ENCODE data around the gene ZNF133. TPM values are rescaled to one million over a fixed set of nuclear protein-coding genes. Genes with fewer than 3 reads are reported as not detected.
"Not testable (repeated sequence)": the region's sequence is repeated elsewhere in the genome, so short reads cannot be mapped to it uniquely, and the experiment has no call there.

The ZNF133 gene
- total RNA-seq = 1 to 10 TPM; 6.2 to 7.8 TPM

DNA sequence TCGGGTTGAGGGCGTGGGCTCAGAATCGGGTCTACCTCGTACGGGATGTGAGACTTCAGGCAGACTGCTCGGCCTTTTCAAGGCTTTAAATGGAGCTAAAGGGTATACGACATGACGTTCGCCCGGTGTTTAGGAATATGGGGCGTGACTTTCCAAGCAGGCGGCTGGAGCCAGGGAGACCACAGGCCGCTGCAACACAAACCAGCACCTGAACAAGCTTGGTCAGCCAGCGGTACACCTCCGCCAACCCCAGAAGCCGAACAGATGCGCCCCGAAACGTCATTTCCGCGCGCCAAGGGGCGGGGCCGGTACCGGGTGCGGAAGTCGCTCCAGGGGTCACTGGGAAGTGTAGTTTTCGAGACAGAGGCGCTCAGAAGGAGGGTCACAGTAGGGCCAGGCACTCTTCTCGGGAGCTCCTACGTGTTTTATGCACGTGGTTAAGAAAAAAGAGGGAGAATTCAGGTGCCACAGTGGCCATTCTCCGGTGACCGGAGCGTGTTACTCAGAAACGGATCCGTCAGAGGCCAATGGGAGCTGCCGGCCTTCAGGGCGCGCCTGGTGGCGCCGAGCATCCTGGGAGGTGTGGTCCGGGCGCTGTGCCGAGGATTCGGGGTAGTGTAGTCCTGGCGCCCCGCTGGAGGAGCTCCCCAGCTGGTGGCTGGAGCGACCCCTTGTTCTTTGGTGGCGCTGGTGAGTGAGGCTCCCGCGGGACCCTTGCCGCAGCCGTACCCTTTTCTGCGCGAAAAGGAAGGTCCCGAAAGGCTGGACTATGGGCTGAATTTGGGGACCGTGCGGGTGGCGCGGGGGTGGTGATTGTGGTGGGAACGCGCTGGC lies at the start of gene ZNF133:
ZNF133 (plus strand) TSS at position 613 of the 834 bp plus-strand sequence. CDS start 17,160 bp downstream, outside the sequence.
- ChIA-PET POLR2A (interaction anchor here (0.6 to 2.1 kb wide), 5 partner anchors 9 to 313 kb away, joined by 5 to 7 read pairs (median 6); partner anchors contain the start of gene SEC23B), CTCF (interaction anchor here (1.1 to 1.5 kb wide), 3 partner anchors 150 to 606 kb away, joined by 3 to 5 read pairs (median 4); partner anchors contain the start of genes KAT14, PET117 and RRBP1)

DNA sequence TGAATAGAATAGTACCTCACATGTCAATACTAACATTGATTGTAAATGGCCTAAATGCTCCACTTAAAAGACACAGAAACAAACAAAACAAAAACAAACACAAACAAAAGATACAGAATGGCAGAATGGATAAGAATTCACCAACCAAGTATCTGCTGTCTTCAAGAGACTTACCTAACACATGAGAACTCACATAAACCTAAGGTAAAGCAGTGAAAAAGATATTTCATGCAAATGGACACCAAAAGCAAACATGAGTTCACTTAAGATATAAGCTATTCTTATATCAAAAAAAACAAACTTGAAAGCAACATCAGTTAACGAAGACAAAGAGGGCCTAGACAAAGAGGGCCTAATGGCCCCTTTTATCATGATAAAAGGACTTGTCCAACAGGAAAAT lies 47.3 kb upstream of the ZNF133 start:
- ChIA-PET CTCF (no interaction called here), POLR2A (no interaction called here)

DNA sequence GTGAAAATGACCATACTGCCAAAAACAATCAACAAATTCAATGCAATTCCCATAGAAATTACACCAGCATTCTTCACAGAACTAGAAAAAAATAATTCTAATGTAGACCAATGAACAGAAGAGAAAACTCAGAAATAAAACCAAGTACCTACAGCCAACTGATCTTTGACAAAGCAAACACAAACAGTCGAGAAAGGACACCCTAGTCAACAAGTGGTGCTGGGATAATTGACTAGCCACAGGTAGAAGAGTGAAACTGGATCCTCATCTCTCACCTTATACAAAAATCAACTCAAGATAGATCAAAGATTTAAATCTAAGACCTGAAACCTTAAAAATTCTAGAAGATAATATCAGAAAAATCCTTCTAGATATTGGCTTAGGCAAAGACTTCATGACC lies 44.5 kb upstream of the ZNF133 start:
- ChIA-PET CTCF (no interaction called here), POLR2A (no interaction called here)

DNA sequence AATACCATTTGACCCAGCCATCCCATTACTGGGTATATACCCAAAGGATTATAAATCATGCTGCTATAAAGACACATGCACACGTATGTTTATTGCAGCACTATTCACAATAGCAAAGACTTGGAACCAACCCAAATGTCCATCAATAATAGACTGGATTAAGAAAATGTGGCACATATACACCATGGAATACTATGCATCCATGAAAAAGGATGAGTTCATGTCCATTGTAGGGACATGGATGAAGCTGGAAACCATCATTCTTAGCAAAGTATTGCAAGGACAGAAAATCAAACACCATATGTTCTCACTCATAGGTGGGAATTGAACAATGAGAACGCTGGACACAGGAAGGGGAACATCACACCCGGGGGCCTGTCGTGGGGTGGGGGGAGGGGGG lies 39.8 kb upstream of the ZNF133 start:
- CTCF ChIA-PET, POLR2A ChIA-PET: not testable (repeated sequence)

DNA sequence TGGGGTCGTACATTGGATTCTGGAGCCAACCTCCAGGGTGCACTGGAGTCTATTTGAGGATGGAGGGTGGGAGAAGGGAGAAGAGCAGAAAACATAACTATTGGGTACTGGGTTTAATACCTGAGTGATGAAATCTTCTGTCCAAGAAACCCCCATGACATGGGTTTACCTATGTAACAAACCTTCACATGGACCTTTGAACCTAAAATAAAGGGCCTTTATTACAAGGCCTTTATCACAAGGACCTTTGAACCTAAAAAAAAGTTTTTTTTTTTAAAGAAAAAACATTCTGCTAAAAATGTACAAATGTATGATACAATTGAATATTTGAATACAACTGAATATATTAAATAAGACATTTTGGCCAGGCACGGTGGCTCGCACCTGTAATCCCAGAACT lies 38.1 kb upstream of the ZNF133 start:
- ChIA-PET CTCF (no interaction called here), POLR2A (no interaction called here)

DNA sequence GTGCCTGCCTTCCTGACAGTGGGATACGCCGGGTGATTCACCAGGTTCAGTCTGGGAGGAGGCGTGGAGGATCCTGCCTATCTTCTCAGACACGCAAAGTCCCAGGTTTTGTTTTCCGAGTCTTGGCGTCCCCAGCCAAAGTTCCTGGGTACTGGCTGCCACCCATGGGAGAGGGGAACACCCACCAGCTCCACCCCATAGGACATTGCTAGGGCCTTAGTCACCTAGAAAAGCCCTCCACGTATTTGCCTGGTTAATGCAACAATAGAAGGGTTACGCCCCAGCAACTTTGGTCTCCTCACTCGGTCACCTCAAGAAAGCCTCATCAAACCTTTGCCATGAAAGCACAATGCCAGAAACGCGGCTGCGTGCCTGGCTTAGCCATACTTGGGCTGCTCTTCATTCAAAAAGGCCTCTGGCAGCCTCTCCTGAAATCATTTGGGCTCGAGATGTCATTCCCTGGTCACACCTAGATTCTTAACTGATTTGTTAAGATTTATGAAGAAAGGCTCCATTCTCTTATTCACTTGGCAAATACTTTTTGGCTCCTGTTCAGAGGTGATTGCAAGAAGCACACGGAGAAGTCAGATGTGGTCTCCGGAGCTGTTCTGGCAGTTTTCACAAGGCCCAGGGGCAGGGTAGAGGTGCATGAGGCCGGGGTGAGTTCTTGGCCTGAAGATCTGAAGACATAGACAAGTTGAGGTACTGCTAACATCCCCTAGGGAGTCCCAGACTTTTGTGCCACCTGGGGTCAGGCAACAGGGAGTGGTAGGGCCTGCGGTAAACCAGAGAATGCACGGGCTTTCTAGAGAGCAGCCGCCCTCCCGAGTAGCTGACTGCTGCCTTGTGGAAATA lies 35.5 kb upstream of the ZNF133 start:
- CTCF ChIA-PET = no interaction called here
- POLR2A ChIA-PET = no interaction called here

DNA sequence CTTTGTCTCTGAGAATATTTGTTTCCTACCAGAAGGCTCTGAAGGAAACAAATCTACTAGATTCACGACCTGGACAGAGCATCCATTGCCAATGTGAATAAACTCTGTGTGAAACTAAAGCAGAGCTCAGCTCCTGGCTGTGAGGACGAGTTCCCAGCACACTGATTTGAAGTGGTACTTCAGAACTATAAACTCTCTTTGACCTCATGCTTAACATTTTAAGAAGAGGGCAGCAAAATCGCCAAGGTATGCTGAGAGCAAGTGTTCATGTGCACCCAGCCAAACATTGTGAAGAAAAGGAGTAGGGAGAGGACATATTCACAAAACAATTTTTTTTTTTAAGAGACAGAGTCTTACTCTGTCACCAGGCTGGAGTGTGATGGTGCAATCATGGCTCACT lies 33.7 kb upstream of the ZNF133 start:
- CTCF ChIA-PET = no interaction called here

DNA sequence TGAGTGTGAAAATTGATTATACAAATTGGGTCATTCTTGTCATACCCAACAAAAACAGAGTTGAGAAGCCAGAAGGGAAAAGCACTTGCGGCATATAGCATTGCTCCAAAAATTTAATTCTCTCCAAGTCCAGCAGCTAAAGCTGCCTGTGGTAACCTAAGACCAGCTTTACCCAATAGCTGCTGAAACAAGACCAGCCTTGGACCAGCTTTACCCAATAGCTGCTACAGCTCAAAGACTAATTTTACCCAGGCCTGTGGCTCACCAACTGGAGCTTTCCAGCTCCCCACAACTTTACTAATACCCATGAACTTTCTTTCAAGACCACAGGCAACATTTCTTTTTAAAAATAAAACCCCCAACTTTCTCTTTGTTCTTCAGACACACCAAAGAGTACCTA lies 32.8 kb upstream of the ZNF133 start:
- ChIA-PET POLR2A (no interaction called here), CTCF (no interaction called here)

More for the DNA sequence above, 33.7 kb upstream of the ZNF133 start:
- POLR2A ChIA-PET = no interaction called here

DNA sequence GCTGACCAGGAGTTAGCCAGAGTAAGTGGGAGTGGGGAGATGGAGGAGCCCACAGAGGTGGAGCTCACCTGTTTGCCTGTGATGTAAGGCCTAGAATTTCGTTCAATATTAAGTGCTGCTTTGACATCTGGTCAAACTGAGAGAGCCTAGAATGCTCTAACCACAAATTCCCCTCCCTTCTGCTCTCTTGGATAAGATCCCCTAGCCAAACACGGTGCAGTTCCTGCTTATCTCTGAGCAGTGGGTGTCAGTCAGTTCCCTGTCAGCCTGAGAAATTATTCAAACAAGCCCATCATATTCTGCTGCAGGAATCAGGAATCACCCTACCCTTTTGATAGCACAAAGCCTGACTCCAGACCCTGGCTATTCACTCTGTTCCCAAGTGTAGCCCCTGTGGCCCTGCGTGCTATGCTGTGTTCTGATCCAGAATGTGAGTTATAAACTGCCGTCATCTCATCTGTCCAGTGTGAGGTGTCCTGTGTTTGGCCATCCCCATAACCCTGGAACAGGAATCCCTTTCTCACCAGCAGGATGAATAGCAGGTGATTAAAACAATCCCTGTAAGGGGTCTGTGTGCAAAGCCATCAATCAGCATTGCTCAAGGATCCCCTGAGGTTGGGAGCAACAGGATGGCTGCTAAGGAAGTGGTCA lies 31.8 kb upstream of the ZNF133 start:
- ChIA-PET POLR2A (no interaction called here), CTCF (no interaction called here)

DNA sequence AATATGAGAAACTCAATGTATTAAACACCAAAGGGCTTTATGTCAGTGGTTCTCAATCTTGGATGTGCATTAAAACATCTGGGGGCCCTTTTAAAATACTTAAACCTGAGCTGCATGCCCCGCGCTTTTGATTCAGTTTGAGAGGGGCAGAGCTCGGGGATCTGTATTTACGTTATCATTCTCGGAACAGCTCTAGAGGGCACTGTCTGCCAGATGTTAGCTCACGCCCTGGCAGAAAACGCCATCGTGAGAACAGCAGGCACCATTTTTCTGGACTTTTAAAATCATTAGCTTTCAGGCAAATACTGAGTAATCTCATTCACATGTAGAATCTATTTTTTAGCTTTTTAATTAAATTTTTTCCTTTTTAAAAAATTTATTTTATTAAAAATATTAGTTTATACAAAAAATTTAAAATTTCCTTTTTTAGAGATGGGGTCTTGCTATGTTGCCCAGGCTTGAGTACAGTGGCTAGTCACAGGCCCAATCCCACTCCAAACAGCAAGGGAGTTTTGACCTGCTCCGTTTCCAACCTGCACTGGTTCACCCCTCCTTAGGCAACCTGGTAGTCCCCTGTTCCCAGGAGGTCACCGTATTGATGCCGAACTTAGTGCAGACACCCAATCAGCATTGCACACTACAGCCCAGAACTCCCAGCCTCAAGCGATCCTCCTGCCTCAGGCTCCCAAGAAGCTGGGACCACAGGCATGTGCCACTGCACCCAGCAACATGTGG lies 30.0 kb upstream of the ZNF133 start:
- CTCF ChIA-PET = no interaction called here
- POLR2A ChIA-PET = no interaction called here

DNA sequence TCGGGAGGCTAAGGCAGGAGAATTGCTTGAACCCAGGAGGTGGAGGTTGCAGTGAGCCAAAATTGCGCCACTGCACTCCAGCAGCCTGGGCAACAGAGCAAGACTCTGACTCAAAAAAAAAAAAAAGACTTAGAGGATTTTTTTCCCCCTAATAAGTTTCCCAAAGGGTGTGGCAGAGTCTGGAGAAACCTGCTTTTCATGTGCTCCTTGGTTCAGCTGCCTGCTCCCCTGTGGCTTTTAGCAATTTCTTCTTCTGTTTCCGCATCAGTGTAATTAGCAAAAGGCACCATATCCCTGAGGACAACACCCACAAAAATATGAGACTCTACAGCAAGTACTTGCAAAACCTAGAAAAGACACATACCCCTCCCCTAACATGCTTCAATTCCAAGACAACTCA lies 28.6 kb upstream of the ZNF133 start:
- CTCF ChIA-PET = no interaction called here

DNA sequence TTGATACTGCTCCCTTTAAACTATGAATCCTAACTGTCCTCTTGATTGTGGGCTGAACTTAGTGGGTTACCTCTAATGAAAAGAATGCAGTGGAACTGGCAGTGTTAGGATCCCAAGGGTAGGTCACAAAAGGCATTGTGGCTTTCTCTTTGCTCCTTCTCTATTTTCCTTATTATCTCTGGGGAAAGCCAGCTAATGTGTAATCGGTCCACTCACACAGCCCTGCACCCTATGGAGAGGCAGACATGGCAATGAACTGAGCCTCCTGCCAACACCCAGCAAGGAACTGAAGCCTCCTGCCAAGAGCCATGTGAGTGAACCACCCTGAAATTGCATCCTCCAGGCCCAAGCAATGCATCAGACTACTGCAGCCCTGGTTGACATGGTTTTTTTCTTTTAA lies 24.6 kb upstream of the ZNF133 start:
- ChIA-PET POLR2A (interaction anchor here (0.5 kb wide), 1 partner anchor 214 kb away, joined by 5 read pairs; no protein-coding TSS in a partner anchor), CTCF (interaction anchor here (0.6 to 1.4 kb wide), 2 partner anchors 72 to 79 kb away, joined by 3 read pairs; no protein-coding TSS in a partner anchor)

More for the DNA sequence above, 28.6 kb upstream of the ZNF133 start:
- POLR2A ChIA-PET = no interaction called here

DNA sequence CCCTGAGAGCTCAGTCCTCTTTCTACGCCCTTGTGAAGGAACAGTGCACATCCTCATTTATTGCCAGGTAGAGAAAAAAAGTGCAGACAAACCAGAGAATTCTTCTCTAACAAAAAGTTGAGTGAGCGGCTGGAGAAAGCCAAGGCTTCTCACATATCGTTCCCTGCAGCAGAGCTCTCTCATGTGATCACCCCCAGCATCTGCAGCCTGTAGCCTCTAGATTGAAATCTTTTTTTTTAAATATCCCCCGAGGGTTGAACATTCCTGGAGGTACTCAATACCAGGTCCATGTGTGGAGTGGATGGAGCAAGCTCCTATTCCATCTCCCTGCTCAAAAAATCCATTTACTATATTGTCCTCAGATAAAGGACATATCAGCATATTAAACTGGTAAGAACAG lies 22.9 kb upstream of the ZNF133 start:
- POLR2A ChIA-PET = no interaction called here
- CTCF ChIA-PET = no interaction called here

DNA sequence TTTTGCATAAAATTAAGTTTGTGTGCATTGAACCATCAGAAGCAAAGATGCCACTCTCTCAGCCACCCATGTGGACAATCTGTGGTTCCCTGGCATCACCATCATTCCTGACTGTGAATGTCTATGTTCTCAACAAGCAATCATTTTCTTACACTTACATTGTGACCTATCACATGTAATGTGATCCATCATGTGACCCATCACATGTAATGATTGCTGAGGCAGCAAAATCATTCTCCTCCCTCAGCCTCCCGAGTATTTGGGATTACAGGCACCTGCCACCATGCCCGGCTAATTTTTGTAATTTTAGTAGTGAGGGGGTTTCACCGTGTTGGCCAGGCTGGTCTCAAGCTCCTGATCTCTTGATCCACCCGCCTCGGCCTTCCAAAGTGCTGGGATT lies 22.0 kb upstream of the ZNF133 start:
- ChIA-PET POLR2A (no interaction called here), CTCF (no interaction called here)

DNA sequence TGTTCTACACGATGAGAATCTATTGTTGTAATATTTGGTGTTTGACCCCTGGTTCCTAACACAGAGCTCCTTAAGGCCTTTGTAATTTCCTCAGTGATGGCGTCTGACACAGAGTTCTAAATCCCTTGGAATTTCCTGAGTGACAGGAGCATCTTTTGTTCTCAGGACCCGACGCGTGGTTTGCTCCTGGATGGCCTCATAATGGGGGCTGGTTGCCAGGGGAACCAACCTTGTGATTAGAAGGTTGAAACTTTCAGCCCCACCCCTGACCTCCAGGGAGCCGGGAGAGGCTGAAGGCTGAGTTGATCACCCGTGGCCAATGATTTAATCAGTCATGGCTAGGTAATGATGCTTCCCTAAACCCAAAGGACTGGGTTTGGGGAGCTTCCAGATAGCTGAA lies 20.5 kb upstream of the ZNF133 start:
- POLR2A ChIA-PET = no interaction called here
- CTCF ChIA-PET = no interaction called here

DNA sequence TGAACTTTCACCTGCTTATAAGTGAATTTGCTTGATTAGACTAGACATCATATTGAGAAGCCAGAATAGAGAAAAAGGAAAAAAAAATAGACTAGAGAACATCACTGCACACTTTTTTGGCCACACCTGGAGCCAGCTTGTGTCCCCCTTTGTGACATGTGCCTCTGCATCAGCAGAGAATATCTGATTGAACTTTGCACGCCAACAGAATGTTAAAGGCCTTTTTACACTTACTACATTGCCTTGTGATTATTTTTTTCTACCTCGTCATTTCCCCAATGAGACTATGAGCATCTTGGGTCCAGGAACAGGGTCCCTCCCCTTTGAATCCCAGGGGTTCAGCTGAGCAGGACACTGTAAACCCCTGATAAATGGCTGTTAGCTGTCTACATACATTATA lies 17.2 kb upstream of the ZNF133 start:
- ChIA-PET POLR2A (no interaction called here), CTCF (no interaction called here)

DNA sequence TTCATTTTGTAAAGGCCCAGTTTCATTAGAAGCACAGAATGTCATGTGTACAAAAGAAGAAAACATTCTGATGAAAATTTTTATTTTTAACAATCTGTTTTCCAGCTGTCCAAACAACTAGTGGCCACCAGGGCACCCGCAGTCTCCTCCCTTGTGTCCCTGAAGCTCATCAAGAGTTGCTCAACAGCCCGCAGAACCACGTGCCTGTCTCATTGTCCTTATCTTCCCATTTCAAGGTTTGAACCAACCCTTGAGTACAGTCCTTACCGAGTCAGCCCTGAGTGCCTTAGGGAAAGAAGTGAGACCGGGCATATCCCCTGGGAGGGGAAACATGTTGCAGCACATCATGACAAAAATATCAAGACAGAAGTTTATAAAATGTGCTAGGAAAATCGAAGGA lies 15.9 kb upstream of the ZNF133 start:
- POLR2A ChIA-PET = no interaction called here
- CTCF ChIA-PET = no interaction called here

DNA sequence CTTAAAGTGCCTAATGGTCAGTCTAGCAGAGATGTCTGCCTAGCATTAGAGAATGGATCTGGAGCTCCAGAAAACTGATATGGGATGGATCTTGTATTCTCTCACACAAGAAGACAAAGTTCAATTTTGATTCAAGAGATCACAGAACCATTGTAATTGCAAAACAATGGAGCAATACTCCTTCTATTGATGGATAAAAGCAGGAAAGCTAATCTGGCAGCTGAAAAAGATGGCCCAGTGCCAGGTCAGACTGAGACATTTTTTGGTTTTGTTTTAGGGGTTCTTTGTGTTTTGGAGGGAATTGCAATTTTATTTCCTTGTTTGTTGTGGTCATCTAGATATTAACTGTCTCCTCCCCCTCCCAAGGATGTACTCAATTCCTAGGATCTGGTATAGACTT lies 14.6 kb upstream of the ZNF133 start:
- ChIA-PET CTCF (no interaction called here), POLR2A (no interaction called here)

DNA sequence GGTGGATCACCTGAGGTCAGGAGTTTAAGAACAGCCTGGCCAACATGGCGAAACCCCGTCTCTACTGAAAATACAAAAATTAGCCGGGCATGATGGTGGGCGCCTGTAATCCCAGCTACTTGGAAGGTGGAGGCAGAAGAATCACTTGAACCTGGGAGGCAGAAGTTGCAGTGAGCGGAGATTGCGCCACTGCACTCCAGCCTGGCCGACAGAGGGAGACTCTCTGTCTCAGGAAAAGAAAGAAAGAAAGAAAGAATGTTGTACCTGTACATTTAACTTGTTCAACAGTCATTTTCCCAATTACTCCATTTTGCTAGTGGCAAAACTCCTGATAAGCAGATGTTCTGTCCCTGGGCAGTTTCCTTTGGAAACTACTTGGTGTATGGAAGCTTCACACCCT lies 12.4 kb upstream of the ZNF133 start:
- POLR2A ChIA-PET = not testable (repeated sequence)

DNA sequence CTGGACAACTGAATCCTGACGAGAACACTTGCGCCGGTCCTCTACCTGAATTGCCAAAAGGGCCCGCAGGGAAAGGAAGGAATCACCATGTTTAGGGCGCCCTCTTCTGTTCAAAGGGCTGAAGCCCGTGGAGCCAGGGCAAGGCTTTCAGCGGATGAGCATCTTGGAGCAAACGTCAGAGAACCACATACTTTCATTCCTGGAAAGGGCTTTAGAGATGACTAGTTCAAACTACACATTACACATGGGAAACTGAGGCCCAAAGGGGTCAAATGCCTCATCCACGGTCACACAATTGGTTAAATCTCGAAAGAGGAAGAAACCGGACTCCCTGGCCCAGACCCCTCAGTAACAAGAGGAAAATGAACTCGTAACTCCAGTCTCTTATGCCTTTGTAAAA lies 11.5 kb upstream of the ZNF133 start:
- CTCF ChIA-PET = no interaction called here
- POLR2A ChIA-PET = no interaction called here

More for the DNA sequence above, 12.4 kb upstream of the ZNF133 start:
- CTCF ChIA-PET = not testable (repeated sequence)
